Erythroblast (primary cell): Measurements from ENCODE around the gene CITED1.

ENCODE experiments used
- GATA1 ChIP-seq: IDR thresholded peaks from 2 replicates; pipeline ENCODE4 v1.6.1; 2011; ENCODE audit warnings: low read depth, mild to moderate bottlenecking, control low read depth, low read length, moderate library complexity
- POLR2A ChIP-seq: IDR thresholded peaks from 2 replicates; pipeline ENCODE4 v1.6.1; 2011; ENCODE audit warnings: mild to moderate bottlenecking, low read length

- TF ChIP-seq POLR2A (no peak), GATA1 (no peak)
Measured at GRCh38 chrX:72309297-72310071, 3.8 kb upstream of the CITED1 start.
